ENCODE measurements around the gene CRTC2. TPM values are rescaled to one million over a fixed set of nuclear protein-coding genes. Genes with fewer than 3 reads are reported as not detected.
A peak's percentile ranks its signal among the peaks of the same experiment; 100 is the strongest.

Gene CRTC2
- total and polyA plus RNA-seq, 2 of the 4 experiments (the other 2 are of a cell fraction) = 2.7 to 20.1 TPM

- no peak overlapping the region for H4K91ac ChIP-seq (ENCODE audit: insufficient read depth, low read depth, low read length)
- BruUV-seq (replicated peaks) = no TSS peak
- no peak overlapping the region for H2AK5ac ChIP-seq (ENCODE audit: low read depth, low read length)
- H3K4me1 ChIP-seq (ENCODE audit: control insufficient read depth, insufficient read depth, low read length) = peaks cover 18% of the 10 kb centered on the region
- H2BK15ac ChIP-seq (ENCODE audit: low read depth, low read length) = no peak overlapping the region
- no peak overlapping the region for H3K14ac ChIP-seq (replicated peaks; ENCODE audit: low read depth, low read length)
- intact Hi-C loops (cut with micrococcal nuclease) = no loop called here
- peak overlapping the region; percentile 3 for H2AK9ac ChIP-seq (replicated peaks; ENCODE audit: low read depth, low read length, poor library complexity)
- no peak overlapping the region for H3K23ac ChIP-seq (ENCODE audit: low read depth, low read length)
- ChIA-PET CTCF (interaction anchor here (1.0 kb wide), 1 partner anchor 8 kb away, joined by 3 read pairs; the partner anchor contains the start of gene CREB3L4), POLR2A (ENCODE audit: unreplicated experiment) (interaction anchor here (1.3 kb wide), 1 partner anchor 31 kb away, joined by 3 read pairs; the partner anchor contains the start of gene RPS27)
- H3K56ac ChIP-seq (ENCODE audit: extremely low read depth, insufficient read depth, low read length) = no peak overlapping the region
- WGBS, 2 experiments (ENCODE audit: extremely low coverage in 2 of 2, insufficient read length in 1 of 2) = 50% methylated on average over 1 of the region's 3 CpGs; no CpG with 5 or more reads in 1 of the 2 experiments
- ATAC-seq (ENCODE audit: low read depth) (no peak), DNase-seq (no peak)
- H3K18ac ChIP-seq (ENCODE audit: low read depth, low read length) = no peak overlapping the region
- dilution Hi-C loops (cut with HindIII; ENCODE audit: low sequenced_read_pairs, unreplicated experiment) = no loop called here
- no peak overlapping the region for H2BK20ac ChIP-seq (ENCODE audit: low read depth, low read length)
- no peaks in the 10 kb centered on the region for H3K27me3 ChIP-seq (ENCODE audit: control insufficient read depth, insufficient read depth, low read length)
- peaks cover 16% of the 10 kb centered on the region; the same call in 1 of the 2 replicates for H3K36me3 ChIP-seq (ENCODE audit: control insufficient read depth, insufficient read depth, low read length)
- no peak overlapping the region for H2BK5ac ChIP-seq (ENCODE audit: low read depth, low read length, poor library complexity, severe bottlenecking)
- H2BK120ac ChIP-seq (ENCODE audit: low read depth, low read length) = no peak overlapping the region
- H4K5ac ChIP-seq (ENCODE audit: low read depth, low read length) = no peak overlapping the region
- no peak overlapping the region for H2AFZ ChIP-seq (replicated peaks; ENCODE audit: low read length, poor library complexity)
- H3K4me3 ChIP-seq (ENCODE audit: insufficient read depth, low read depth, low read length) = no peak overlapping the region
- in situ Hi-C loops (cut with MboI; ENCODE audit: low sequenced_read_pairs) = loop anchor here (25.0 kb wide), 1 partner anchor 422 kb away; the partner anchor contains the start of genes S100A3, S100A4, S100A5 and S100A6
- H3K9me1 ChIP-seq (ENCODE audit: insufficient read depth, low read length) = peaks cover 24% of the 10 kb centered on the region
- no peak overlapping the region; the same call in 1 of the 2 replicates for H3K4me2 ChIP-seq (ENCODE audit: low read depth, low read length)
- H3K27ac ChIP-seq (ENCODE audit: insufficient read depth, low read length) = no peak overlapping the region; the same call in 1 of the 2 replicates
- H3K9me3 ChIP-seq (ENCODE audit: control insufficient read depth, insufficient read depth, low read length) = no peaks in the 10 kb centered on the region
- TF ChIP-seq CTCF (conservative IDR thresholded peaks at IDR 0.05; ENCODE audit: low read depth, low read length) (no peak), RAD21 (IDR thresholded peaks at IDR 0.05; ENCODE audit: low read length) (no peak), CHD1 (IDR thresholded peaks at IDR 0.05; ENCODE audit: low read depth, low read length) (no peak), NFE2L2 (IDR thresholded peaks at IDR 0.05; ENCODE audit: low read depth, low read length) (no peak), MAFK (IDR thresholded peaks at IDR 0.05; ENCODE audit: low read depth, low read length) (no peak), MAZ (IDR thresholded peaks at IDR 0.05; ENCODE audit: borderline replicate concordance, low read depth, low read length) (no peak), ELK1 (IDR thresholded peaks at IDR 0.05; ENCODE audit: borderline replicate concordance, low read depth, low read length) (no peak), SMC3 (IDR thresholded peaks at IDR 0.05; ENCODE audit: low read depth, low read length) (no peak), BHLHE40 (IDR thresholded peaks at IDR 0.05; ENCODE audit: low read depth, low read length) (no peak), POLR2A (IDR thresholded peaks at IDR 0.05; ENCODE audit: low read depth, low read length) (no peak), RCOR1 (IDR thresholded peaks at IDR 0.05; ENCODE audit: insufficient replicate concordance, low read length) (no peak), MXI1 (IDR thresholded peaks at IDR 0.05; ENCODE audit: borderline replicate concordance, low read depth, low read length) (no peak), CEBPB (IDR thresholded peaks at IDR 0.05; ENCODE audit: low read depth, low read length) (no peak), USF2 (IDR thresholded peaks at IDR 0.05; ENCODE audit: low read depth, low read length) (no peak), RFX5 (IDR thresholded peaks at IDR 0.05; ENCODE audit: low read depth, low read length) (no peak), FOS (IDR thresholded peaks at IDR 0.05; ENCODE audit: low read depth, low read length) (no peak)
- peaks cover 37% of the 10 kb centered on the region for H4K20me1 ChIP-seq (ENCODE audit: insufficient read depth, low read length)
- H3K79me1 ChIP-seq (ENCODE audit: low read depth in 1 of 2, low read length in 2 of 2) = peaks cover 14 to 77% of the 10 kb centered on the region in 2 experiments
- H4K8ac ChIP-seq (ENCODE audit: low read depth in 2 of 2, low read length in 2 of 2) = no peak overlapping the region
- no peak overlapping the region for H3K9ac ChIP-seq (ENCODE audit: low read depth, low read length)
- H3K4ac ChIP-seq (ENCODE audit: low read depth, low read length) = no peak overlapping the region
Measured at GRCh38 chr1:153959454-153959853, 1.0 kb upstream of the CRTC2 start.

All from IMR-90 (cell line).